ENCODE data around the gene SUPT20HL2.

DNA sequence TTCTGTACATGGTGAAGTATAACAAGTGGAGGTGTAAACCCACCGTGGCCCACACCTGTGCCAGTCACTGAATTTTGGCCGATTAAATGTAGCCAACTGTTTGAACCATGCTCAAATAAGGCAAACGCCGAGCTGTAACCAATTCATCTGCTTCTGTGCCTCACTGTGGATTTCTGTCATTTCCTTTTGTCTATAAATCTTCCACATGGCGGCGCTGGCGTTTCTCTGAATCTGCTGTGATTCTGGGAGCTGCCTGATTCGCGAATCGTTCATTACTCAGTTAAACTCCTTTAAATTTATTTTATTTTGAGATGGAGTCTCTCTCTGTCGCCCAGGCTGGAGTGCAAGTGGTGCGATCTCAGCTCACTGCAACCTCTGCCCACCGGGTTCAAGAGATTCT, 19.2 kb downstream of the SUPT20HL2 start:
- TF ChIP-seq, protein P1, sequence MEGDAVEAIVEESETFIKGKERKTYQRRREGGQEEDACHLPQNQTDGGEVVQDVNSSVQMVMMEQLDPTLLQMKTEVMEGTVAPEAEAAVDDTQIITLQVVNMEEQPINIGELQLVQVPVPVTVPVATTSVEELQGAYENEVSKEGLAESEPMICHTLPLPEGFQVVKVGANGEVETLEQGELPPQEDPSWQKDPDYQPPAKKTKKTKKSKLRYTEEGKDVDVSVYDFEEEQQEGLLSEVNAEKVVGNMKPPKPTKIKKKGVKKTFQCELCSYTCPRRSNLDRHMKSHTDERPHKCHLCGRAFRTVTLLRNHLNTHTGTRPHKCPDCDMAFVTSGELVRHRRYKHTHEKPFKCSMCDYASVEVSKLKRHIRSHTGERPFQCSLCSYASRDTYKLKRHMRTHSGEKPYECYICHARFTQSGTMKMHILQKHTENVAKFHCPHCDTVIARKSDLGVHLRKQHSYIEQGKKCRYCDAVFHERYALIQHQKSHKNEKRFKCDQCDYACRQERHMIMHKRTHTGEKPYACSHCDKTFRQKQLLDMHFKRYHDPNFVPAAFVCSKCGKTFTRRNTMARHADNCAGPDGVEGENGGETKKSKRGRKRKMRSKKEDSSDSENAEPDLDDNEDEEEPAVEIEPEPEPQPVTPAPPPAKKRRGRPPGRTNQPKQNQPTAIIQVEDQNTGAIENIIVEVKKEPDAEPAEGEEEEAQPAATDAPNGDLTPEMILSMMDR (IDR thresholded peaks at IDR 0.05) = no peak
- TF ChIP-seq POLR2A (IDR thresholded peaks at IDR 0.05) = no peak
